H9 (cell line): ENCODE measurements around the gene PTGIR. TPM values are rescaled to one million over a fixed set of nuclear protein-coding genes. Genes with fewer than 3 reads are reported as not detected.
"Not testable (repeated sequence)": the region's sequence is repeated elsewhere in the genome, so short reads cannot be mapped to it uniquely, and the experiment has no call there.

Source experiments
- DNase-seq: peaks from one replicate; pipeline ENCODE4 v3.0.0-alpha.2; 2017
- H2AFZ ChIP-seq: one replicate; pipeline ENCODE4 v1.6.1; 2013; ENCODE audit warnings: mild to moderate bottlenecking, low read length, control low read depth, moderate library complexity
- H2AK5ac ChIP-seq: 2 replicates; pipeline ENCODE4 v1.6.1; 2013; ENCODE audit warnings: low read length, control low read depth, mixed read lengths; ENCODE audit not compliant: insufficient read length
- H2BK120ac ChIP-seq: one replicate; pipeline ENCODE4 v1.6.1; 2013; ENCODE audit warnings: low read depth, mild to moderate bottlenecking, low read length, control low read depth, inconsistent platforms; ENCODE audit not compliant: poor library complexity, severe bottlenecking
- H2BK12ac ChIP-seq: 2 replicates; pipeline ENCODE4 v1.6.1; 2013; ENCODE audit warnings: low read length, control low read depth, mixed read lengths, low read depth; ENCODE audit not compliant: insufficient read length
- H2BK15ac ChIP-seq: 2 replicates; pipeline ENCODE4 v1.6.1; 2013; ENCODE audit warnings: low read depth, low read length, control low read depth
- H2BK20ac ChIP-seq: one replicate; pipeline ENCODE4 v1.6.1; 2013; ENCODE audit warnings: low read depth, mild to moderate bottlenecking, low read length, control low read depth, inconsistent platforms; ENCODE audit not compliant: poor library complexity, severe bottlenecking
- H2BK5ac ChIP-seq: 2 replicates; pipeline ENCODE4 v1.6.1; 2013; ENCODE audit warnings: low read length, control low read depth, mixed read lengths; ENCODE audit not compliant: insufficient read length
- H3K14ac ChIP-seq: 2 replicates; pipeline ENCODE4 v1.6.1; 2013; ENCODE audit warnings: low read length, control low read depth; ENCODE audit not compliant: insufficient read depth
- H3K18ac ChIP-seq: 2 replicates; pipeline ENCODE4 v1.6.1; 2013; ENCODE audit warnings: low read depth, mild to moderate bottlenecking, mixed read lengths, low read length, control low read depth; ENCODE audit not compliant: insufficient read length
- H3K23ac ChIP-seq: 2 replicates; pipeline ENCODE4 v1.6.1; 2013; ENCODE audit warnings: low read length, control low read depth, mixed read lengths, low read depth; ENCODE audit not compliant: insufficient read length
- H3K23me2 ChIP-seq: 2 replicates; pipeline ENCODE4 v1.6.1; 2013; ENCODE audit warnings: low read depth, mild to moderate bottlenecking, mixed read lengths, low read length, control low read depth; ENCODE audit not compliant: insufficient read length, poor library complexity, severe bottlenecking
- H3K27ac ChIP-seq: 2 replicates; pipeline ENCODE4 v1.5.1; 2013; ENCODE audit warnings: low read length, control low read depth, mixed read lengths, low read depth; ENCODE audit not compliant: insufficient read length
- H3K27me3 ChIP-seq: 2 replicates; pipeline ENCODE4 v1.6.1; 2013; ENCODE audit warnings: low read length, control low read depth, inconsistent platforms; ENCODE audit not compliant: insufficient read depth
- H3K4ac ChIP-seq: 2 replicates; pipeline ENCODE4 v1.6.1; 2013; ENCODE audit warnings: low read depth, mild to moderate bottlenecking, control low read depth, inconsistent platforms, low read length, moderate library complexity
- H3K4me1 ChIP-seq: 2 replicates; pipeline ENCODE4 v1.6.1; 2013; ENCODE audit warnings: low read length, control low read depth, inconsistent platforms; ENCODE audit not compliant: insufficient read depth
- H3K4me2 ChIP-seq: 2 replicates; pipeline ENCODE4 v1.6.1; 2013; ENCODE audit warnings: low read length, control low read depth, mixed read lengths; ENCODE audit not compliant: insufficient read length, insufficient read depth
- H3K56ac ChIP-seq: 2 replicates; pipeline ENCODE4 v1.6.1; 2013; ENCODE audit warnings: low read depth, mild to moderate bottlenecking, mixed read lengths, low read length, control low read depth; ENCODE audit not compliant: insufficient read length
- H3K79me1 ChIP-seq: 2 replicates; pipeline ENCODE4 v1.6.1; 2013; ENCODE audit warnings: low read depth, mild to moderate bottlenecking, moderate library complexity, low read length, control low read depth, inconsistent platforms; ENCODE audit not compliant: insufficient read depth, poor library complexity, severe bottlenecking
- H3K79me2 ChIP-seq: 2 replicates; pipeline ENCODE4 v1.6.1; 2013; ENCODE audit warnings: low read length, control low read depth, inconsistent platforms; ENCODE audit not compliant: insufficient read depth
- H3K9ac ChIP-seq: 2 replicates; pipeline ENCODE4 v1.6.1; 2013; ENCODE audit warnings: low read length, control low read depth, mixed read lengths; ENCODE audit not compliant: insufficient read length; ENCODE audit errors: extremely low read depth
- H3K9me3 ChIP-seq: one replicate; pipeline ENCODE4 v1.6.1; 2013; ENCODE audit warnings: low read depth, low read length, inconsistent platforms; ENCODE audit not compliant: control insufficient read depth
- H3T11ph ChIP-seq: one replicate; pipeline ENCODE4 v1.6.1; 2013; ENCODE audit warnings: mild to moderate bottlenecking, low read length, control low read depth, inconsistent platforms
- H4K20me1 ChIP-seq: one replicate; pipeline ENCODE4 v1.6.1; 2013; ENCODE audit not compliant: control insufficient read depth, insufficient read length, insufficient read depth
- H4K5ac ChIP-seq: 2 replicates; pipeline ENCODE4 v1.6.1; 2013; ENCODE audit warnings: low read depth, mild to moderate bottlenecking, mixed read lengths, low read length, control low read depth; ENCODE audit not compliant: insufficient read length
- H4K8ac ChIP-seq: replicated peaks from 2 replicates; pipeline ENCODE4 v1.6.1; 2013; ENCODE audit warnings: low read length, control low read depth, mixed read lengths, low read depth; ENCODE audit not compliant: insufficient read length
- H4K91ac ChIP-seq: 2 replicates; pipeline ENCODE4 v1.6.1; 2013; ENCODE audit warnings: low read depth, mild to moderate bottlenecking, moderate library complexity, mixed read lengths, low read length, control low read depth; ENCODE audit not compliant: insufficient read length
- H3K27ac Mint-ChIP-seq, 3 experiments: 2 replicates in 2 of 3; 3 replicates in 1 of 3; pipeline ENCODE4 v1.8.0; 2020 to 2021; ENCODE audit warnings: mixed read lengths in 3 of 3, mild to moderate bottlenecking in 1 of 3, moderate library complexity in 1 of 3
- H3K27me3 Mint-ChIP-seq: 2 replicates; pipeline ENCODE4 v1.8.0; 2021; ENCODE audit warnings: low read depth, mild to moderate bottlenecking, moderate library complexity, mixed read lengths
- H3K36me3 Mint-ChIP-seq, 3 experiments: 2 replicates in 2 of 3; 3 replicates in 1 of 3; pipeline ENCODE4 v1.8.0; 2020 to 2021; ENCODE audit warnings: low read depth in 3 of 3, mixed read lengths in 3 of 3; ENCODE audit not compliant: insufficient read depth in 1 of 3
- H3K4me1 Mint-ChIP-seq, 2 experiments: 2 replicates each; pipeline ENCODE4 v1.8.0; 2020; ENCODE audit warnings: mixed read lengths in 2 of 2
- H3K4me3 Mint-ChIP-seq, 2 experiments: 2 replicates in 1 of 2; 3 replicates in 1 of 2; pipeline ENCODE4 v1.8.0; 2020 to 2021; ENCODE audit warnings: mild to moderate bottlenecking in 2 of 2, mixed read lengths in 2 of 2, moderate library complexity in 1 of 2
- H3K9me3 Mint-ChIP-seq, 2 experiments: 2 replicates in 1 of 2; 3 replicates in 1 of 2; pipeline ENCODE4 v1.8.0; 2020; ENCODE audit warnings: mild to moderate bottlenecking in 2 of 2, mixed read lengths in 2 of 2, moderate library complexity in 1 of 2
- WGBS: extraction: QIAGEN DNeasy Blood & Tissue Kit; methylation state at CpG from one replicate; pipeline ENCODE4 v1.1.7; 2013; ENCODE audit warnings: missing lambda C conversion rate, low lambda C conversion rate, mixed read lengths; ENCODE audit not compliant: insufficient read length; ENCODE audit errors: extremely low coverage; 5-methylcytosine and 5-hydroxymethylcytosine counted together
- total RNA-seq: library from RNA; stranded (reverse); gene quantifications from 2 replicates; pipeline ENCODE4 v1.2.1, GENCODE V29; 2021
- TF ChIP-seq, protein P1 (sequence below): fragments of 200-600 bp; sonication (generic); conservative IDR thresholded peaks from 3 replicates; pipeline ENCODE4 v1.8.0; 2021; ENCODE audit warnings: antibody characterized with exemption, mild to moderate bottlenecking

PTGIR gene
- total RNA-seq, 1 experiment from 2014 or later: not detected

DNA sequence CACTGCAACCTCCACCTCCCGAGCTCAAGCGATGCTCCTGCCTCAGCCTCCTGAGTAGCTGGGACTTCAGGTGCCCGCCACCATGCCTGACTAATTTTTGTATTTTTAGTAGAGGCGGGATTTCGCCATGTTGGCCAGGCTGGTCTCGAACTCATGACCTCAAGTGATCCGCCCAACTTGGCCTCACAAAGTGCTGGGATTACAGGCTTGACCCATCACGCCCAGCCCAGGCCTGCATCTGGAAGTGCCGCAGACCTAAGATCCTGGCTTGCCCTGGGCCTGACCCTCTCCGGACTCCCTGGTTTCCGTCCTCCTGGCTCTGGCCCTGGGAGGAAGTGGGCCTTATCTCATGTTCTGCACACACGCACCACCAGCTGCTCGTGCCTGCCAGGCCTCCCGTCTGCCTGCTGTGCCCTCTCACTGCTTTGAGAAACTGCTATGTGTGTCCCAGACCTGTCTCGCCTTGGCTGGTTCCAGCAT, 4.7 kb upstream of the PTGIR start:
- H3K23me2 ChIP-seq: peaks cover 2% of the 10 kb centered on the region
- H3K9ac ChIP-seq: no peak overlapping the region
- no peak overlapping the region for H4K8ac ChIP-seq
- H3T11ph ChIP-seq: no peak overlapping the region
- H3K27me3 Mint-ChIP-seq: peaks cover 37% of the 10 kb centered on the region
- no peak overlapping the region for H3K27ac ChIP-seq
- H3K23ac ChIP-seq: no peak overlapping the region
- no peak overlapping the region for H3K14ac ChIP-seq
- no peak overlapping the region for H2BK12ac ChIP-seq
- H3K4me1 Mint-ChIP-seq: peaks cover 20 to 31% of the 10 kb centered on the region in 2 experiments
- H2BK20ac ChIP-seq: no peak overlapping the region
- H3K18ac ChIP-seq: no peak overlapping the region
- H2BK15ac ChIP-seq: no peak overlapping the region
- H2AFZ ChIP-seq: no peak overlapping the region
- no peak overlapping the region for H4K91ac ChIP-seq
- no CpG with 5 or more reads among the region's 15 CpGs for WGBS
- no peak overlapping the region for H3K4me3 Mint-ChIP-seq
- no peak overlapping the region for H4K5ac ChIP-seq
- H3K4me1 ChIP-seq: peaks cover 7% of the 10 kb centered on the region; the same call in 1 of the 2 replicates
- H3K9me3 Mint-ChIP-seq: no peaks in the 10 kb centered on the region; a peak in 1 of 5 replicates
- H3K4me2 ChIP-seq: no peak overlapping the region
- no peaks in the 10 kb centered on the region for H3K79me2 ChIP-seq
- H3K4ac ChIP-seq: no peak overlapping the region
- H2BK120ac ChIP-seq: no peak overlapping the region
- no peak overlapping the region for H3K56ac ChIP-seq
- H3K36me3 Mint-ChIP-seq: no peaks in the 10 kb centered on the region
- H3K27ac Mint-ChIP-seq: no peak overlapping the region
- no peaks in the 10 kb centered on the region for H4K20me1 ChIP-seq
- TF ChIP-seq, protein P1, sequence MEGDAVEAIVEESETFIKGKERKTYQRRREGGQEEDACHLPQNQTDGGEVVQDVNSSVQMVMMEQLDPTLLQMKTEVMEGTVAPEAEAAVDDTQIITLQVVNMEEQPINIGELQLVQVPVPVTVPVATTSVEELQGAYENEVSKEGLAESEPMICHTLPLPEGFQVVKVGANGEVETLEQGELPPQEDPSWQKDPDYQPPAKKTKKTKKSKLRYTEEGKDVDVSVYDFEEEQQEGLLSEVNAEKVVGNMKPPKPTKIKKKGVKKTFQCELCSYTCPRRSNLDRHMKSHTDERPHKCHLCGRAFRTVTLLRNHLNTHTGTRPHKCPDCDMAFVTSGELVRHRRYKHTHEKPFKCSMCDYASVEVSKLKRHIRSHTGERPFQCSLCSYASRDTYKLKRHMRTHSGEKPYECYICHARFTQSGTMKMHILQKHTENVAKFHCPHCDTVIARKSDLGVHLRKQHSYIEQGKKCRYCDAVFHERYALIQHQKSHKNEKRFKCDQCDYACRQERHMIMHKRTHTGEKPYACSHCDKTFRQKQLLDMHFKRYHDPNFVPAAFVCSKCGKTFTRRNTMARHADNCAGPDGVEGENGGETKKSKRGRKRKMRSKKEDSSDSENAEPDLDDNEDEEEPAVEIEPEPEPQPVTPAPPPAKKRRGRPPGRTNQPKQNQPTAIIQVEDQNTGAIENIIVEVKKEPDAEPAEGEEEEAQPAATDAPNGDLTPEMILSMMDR: no peak
- no peaks in the 10 kb centered on the region for H3K79me1 ChIP-seq
- no peak overlapping the region for H2AK5ac ChIP-seq
- no peaks in the 10 kb centered on the region for H3K9me3 ChIP-seq
- peak overlapping the region; percentile 22 for H2BK5ac ChIP-seq
- no peak for DNase-seq
- peaks cover 11% of the 10 kb centered on the region for H3K27me3 ChIP-seq

DNA sequence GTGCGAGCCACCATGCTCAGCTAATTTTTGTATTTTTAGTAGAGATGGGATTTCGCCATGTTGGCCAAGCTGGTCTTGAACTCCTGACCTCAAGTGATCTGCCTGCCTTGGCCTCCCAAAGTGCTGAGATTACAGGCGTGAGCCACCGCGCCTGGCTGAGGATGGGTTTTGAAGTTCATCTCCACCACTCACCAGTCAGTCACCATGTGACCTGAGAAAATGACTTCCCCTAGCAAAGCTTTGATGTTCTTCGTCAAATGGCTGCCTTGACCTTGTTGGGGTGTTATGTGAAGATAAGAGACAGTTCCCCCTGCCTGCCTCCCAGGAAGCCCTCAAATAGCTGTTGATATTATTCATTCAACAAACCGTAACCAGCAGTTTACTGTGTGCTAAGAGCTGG, 4.1 kb upstream of the PTGIR start:
- H3K9me3 Mint-ChIP-seq, H3K4me1 ChIP-seq, H2BK20ac ChIP-seq, H2AFZ ChIP-seq, H2BK120ac ChIP-seq, H2BK5ac ChIP-seq, H3K36me3 Mint-ChIP-seq, H3K79me2 ChIP-seq, H3K56ac ChIP-seq, H2AK5ac ChIP-seq, H3K23ac ChIP-seq, H3K9me3 ChIP-seq, H4K91ac ChIP-seq, H3K27ac Mint-ChIP-seq, H3K4ac ChIP-seq, H3K9ac ChIP-seq, H3K14ac ChIP-seq, H4K5ac ChIP-seq, H3K18ac ChIP-seq, H4K8ac ChIP-seq, H3K23me2 ChIP-seq, H3T11ph ChIP-seq, DNase-seq, H3K4me2 ChIP-seq, H4K20me1 ChIP-seq, H3K27ac ChIP-seq, H3K4me3 Mint-ChIP-seq, H3K79me1 ChIP-seq, H2BK15ac ChIP-seq, H2BK12ac ChIP-seq: not testable (repeated sequence)
- peaks cover 11% of the 10 kb centered on the region for H3K27me3 ChIP-seq
- Mint-ChIP-seq H3K27me3 (peaks cover 33% of the 10 kb centered on the region), H3K4me1 (peaks cover 20 to 31% of the 10 kb centered on the region in 2 experiments)
- no CpG with 5 or more reads among the region's 7 CpGs for WGBS
